NT2/D1 (cell line): ENCODE data around the gene NPAS2.
A peak's percentile ranks its signal among the peaks of the same experiment; 100 is the strongest.

ENCODE experiments used
- DNase-seq: peaks from one replicate; pipeline ENCODE4 v3.0.0-alpha.2; 2011; ENCODE audit warnings: low read depth, low spot score
- H3K27me3 ChIP-seq: 2 replicates; pipeline ENCODE4 v1.6.0; 2011; ENCODE audit warnings: mild to moderate bottlenecking; ENCODE audit not compliant: insufficient read length, insufficient read depth
- H3K36me3 ChIP-seq: 2 replicates; pipeline ENCODE4 v1.6.1; 2011; ENCODE audit warnings: mild to moderate bottlenecking, low read length, mixed read lengths; ENCODE audit not compliant: insufficient read depth, insufficient read length
- H3K4me1 ChIP-seq: 2 replicates; pipeline ENCODE4 v1.5.1; 2011; ENCODE audit not compliant: insufficient read depth, insufficient read length
- H3K4me3 ChIP-seq: 2 replicates; pipeline ENCODE4 v1.5.1; 2011; ENCODE audit warnings: low read depth; ENCODE audit not compliant: insufficient read length
- H3K9ac ChIP-seq: 2 replicates; pipeline ENCODE4 v1.6.0; 2011; ENCODE audit warnings: low read depth; ENCODE audit not compliant: insufficient read length
- H3K9me3 ChIP-seq: 2 replicates; pipeline ENCODE4 v1.5.1; 2011; ENCODE audit warnings: mild to moderate bottlenecking, low read length; ENCODE audit not compliant: insufficient read depth
- SUZ12 ChIP-seq: IDR thresholded peaks from 2 replicates; pipeline ENCODE4 v1.6.1; 2011; ENCODE audit not compliant: insufficient read length, insufficient read depth; ENCODE audit errors: extremely low read depth
- YY1 ChIP-seq: IDR thresholded peaks from 2 replicates; pipeline ENCODE4 v1.6.1; 2011; ENCODE audit not compliant: insufficient read length, insufficient read depth
- ZNF274 ChIP-seq: IDR thresholded peaks from 2 replicates; pipeline ENCODE4 v1.6.1; 2011; ENCODE audit warnings: mild to moderate bottlenecking, low read depth, low read length

Gene NPAS2

DNA sequence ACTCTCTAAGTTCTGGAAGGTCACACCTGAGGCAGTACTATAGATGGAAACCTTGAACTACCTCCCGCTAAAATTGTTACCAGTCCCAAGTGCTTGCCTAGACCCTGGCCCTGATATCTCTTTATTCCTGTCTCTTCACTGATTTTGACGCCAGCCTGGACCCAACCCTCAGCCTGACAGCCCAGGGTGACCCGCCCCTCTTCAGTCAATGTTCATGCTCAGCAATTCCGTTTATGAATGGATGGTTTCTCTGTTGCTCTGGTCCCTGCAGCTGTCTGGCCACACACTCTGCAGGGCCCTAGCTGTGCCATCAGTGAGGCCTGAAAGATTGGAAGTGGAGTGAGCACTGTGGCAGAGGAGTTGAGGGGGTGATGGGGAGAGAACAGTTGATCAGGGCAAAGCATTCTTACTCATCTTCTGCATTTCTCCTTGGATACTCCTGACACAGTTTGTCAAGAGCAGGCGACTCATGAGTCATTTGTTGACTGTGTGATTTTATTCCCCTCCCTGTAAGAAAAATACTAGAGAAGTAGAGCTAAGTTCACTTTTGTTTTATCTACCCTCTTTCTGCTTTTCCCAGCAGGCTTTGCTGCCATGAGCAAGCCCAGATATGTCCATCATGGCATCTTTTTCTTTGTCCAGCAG, 46.0 kb downstream of the NPAS2 start:
- Histone ChIP-seq H3K4me3 (no peak overlapping the region), H3K9ac (no peak overlapping the region), H3K36me3 (no peaks in the 10 kb centered on the region), H3K9me3 (peaks cover 15% of the 10 kb centered on the region), H3K27me3 (no peaks in the 10 kb centered on the region), H3K4me1 (no peaks in the 10 kb centered on the region)
- TF ChIP-seq SUZ12 (no peak), ZNF274 (no peak), YY1 (no peak)
- no peak for DNase-seq

DNA sequence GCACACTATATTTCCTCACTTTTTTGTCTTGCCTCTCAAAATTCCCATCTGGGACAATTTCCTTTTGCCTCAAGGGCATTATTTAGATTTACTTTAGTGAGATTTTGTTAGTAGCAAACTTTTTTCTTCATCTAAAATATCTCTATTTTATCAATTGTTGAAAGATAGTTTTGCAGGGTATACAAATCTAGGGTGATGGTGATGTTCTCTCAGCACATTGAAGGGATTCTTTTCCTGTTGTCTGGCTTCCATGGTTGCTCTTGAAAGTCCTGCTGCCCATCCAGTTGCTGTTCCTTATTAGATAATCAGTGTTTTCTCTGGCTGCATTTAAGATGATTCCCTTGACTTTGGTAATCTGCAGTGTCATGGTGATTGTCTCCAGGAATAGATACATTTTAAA, 48.1 kb downstream of the NPAS2 start:
- H3K4me1 ChIP-seq: no peaks in the 10 kb centered on the region
- H3K9me3 ChIP-seq: peaks cover 15% of the 10 kb centered on the region
- H3K36me3 ChIP-seq: no peaks in the 10 kb centered on the region
- TF ChIP-seq ZNF274 (no peak), YY1 (no peak), SUZ12 (no peak)
- H3K4me3 ChIP-seq: no peak overlapping the region
- no peak for DNase-seq
- no peaks in the 10 kb centered on the region for H3K27me3 ChIP-seq
- H3K9ac ChIP-seq: no peak overlapping the region

DNA sequence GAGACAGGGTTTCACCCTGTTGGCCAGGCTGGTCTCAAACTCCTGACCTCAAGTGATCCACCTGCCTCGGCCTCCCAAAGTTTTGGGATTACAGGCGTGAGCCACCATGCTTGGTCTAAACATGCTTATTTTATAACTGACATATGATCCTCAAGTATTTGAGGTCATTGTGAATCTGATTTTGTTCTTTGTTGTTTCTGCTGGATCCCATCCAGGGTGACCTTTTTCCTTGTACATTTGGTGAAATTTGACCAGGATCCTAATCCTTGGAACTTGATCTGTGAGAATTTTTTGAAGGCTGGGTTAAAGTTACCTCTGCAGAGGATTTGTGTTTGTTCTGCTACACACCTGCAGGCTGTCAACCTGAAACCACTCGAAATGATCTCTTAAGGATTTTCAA, 49.2 kb downstream of the NPAS2 start:
- peaks cover 15% of the 10 kb centered on the region for H3K9me3 ChIP-seq
- TF ChIP-seq ZNF274 (no peak), SUZ12 (no peak), YY1 (no peak)

DNA sequence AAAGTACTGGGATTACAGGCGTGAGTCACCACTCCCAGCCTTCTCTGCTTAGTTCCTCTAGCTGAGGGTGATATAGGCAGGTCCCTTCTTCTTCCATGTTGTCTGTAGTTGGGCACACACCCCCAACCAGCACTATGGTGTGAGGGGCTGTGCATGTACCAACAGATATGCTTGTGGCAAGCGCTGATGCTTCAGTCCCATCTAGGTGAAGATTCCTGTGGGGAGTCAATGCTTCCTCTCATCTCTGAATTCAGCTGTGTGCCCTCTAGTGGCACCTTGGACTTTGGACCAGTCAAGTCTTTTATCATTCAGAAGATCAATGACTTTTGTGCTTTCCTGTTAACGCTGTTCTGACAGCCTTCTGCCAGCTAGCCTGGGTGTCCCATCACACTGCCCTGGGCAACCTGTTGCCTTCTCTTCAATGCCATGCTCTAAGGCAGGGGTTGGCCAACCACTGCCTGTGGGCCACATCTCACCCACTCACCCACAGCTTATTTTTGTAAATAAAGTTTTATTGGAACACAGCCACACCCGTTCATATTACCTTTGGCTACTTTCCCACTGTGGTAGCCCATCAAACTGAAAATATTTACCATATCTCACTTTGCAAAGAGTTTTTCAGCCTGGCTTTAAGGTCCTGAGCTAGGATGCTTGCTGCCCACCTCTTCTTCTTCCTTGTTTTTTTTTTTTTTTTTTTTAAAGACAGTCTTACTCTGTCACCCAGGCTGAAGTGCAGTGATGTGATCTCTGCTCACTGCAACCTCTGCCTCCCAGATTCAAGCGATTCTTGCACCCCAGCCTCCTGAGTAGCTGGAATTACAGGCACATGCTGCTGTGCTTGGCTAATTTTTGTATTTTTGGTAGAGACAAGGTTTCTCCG, 51.0 kb downstream of the NPAS2 start:
- no peak overlapping the region for H3K9ac ChIP-seq
- no peak for TF ChIP-seq ZNF274
- no peak for TF ChIP-seq YY1
- TF ChIP-seq SUZ12: no peak
- peak; percentile 40 for DNase-seq
- no peaks in the 10 kb centered on the region for H3K36me3 ChIP-seq
- H3K4me3 ChIP-seq: no peak overlapping the region
- no peaks in the 10 kb centered on the region for H3K27me3 ChIP-seq
- H3K9me3 ChIP-seq: peaks cover 15% of the 10 kb centered on the region
- H3K4me1 ChIP-seq: peaks cover 1% of the 10 kb centered on the region

More for the DNA sequence above, 49.2 kb downstream of the NPAS2 start:
- Histone ChIP-seq H3K27me3 (no peaks in the 10 kb centered on the region), H3K4me3 (no peak overlapping the region), H3K9ac (no peak overlapping the region), H3K4me1 (no peaks in the 10 kb centered on the region), H3K36me3 (no peaks in the 10 kb centered on the region)
- no peak for DNase-seq

DNA sequence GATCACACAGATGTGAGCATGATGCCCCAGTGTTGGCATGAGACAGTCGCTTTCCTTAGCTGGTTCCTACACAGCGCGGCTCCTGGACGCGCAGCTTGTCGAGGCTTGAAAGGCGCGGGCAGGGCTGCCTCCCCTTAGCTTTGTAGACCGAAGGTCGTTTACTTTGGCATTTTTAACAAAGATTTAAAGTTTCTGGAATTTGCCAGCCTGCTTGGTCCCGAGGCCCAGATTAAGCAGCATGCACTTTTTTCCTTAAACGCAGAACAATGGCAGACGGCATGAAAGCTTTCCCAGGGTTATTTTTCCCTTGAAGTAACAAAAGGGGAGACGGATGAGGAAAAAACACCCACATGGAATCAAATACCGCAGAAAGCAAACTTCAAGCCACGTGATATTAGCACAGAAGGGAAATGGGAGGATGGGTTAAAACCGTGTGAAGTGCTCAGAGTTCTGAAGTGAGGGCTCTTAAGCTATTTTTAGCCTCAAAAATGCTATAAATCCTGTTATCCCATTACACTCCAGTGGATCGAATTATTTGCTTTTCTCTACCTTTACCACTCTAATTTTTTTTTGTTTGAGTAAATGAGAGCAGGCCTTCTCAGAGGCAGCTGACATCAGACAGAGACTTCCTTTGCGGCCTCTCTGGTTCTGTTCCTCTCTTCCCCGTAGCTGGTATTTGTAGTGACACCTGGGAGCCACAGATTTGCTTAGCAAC, 55.7 kb downstream of the NPAS2 start:
- no peak overlapping the region for H3K4me3 ChIP-seq
- H3K36me3 ChIP-seq: no peaks in the 10 kb centered on the region
- peaks cover 7% of the 10 kb centered on the region for H3K4me1 ChIP-seq
- DNase-seq: no peak
- H3K9me3 ChIP-seq: no peaks in the 10 kb centered on the region
- no peaks in the 10 kb centered on the region for H3K27me3 ChIP-seq
- no peak overlapping the region for H3K9ac ChIP-seq
- TF ChIP-seq SUZ12 (no peak), ZNF274 (no peak), YY1 (no peak)

DNA sequence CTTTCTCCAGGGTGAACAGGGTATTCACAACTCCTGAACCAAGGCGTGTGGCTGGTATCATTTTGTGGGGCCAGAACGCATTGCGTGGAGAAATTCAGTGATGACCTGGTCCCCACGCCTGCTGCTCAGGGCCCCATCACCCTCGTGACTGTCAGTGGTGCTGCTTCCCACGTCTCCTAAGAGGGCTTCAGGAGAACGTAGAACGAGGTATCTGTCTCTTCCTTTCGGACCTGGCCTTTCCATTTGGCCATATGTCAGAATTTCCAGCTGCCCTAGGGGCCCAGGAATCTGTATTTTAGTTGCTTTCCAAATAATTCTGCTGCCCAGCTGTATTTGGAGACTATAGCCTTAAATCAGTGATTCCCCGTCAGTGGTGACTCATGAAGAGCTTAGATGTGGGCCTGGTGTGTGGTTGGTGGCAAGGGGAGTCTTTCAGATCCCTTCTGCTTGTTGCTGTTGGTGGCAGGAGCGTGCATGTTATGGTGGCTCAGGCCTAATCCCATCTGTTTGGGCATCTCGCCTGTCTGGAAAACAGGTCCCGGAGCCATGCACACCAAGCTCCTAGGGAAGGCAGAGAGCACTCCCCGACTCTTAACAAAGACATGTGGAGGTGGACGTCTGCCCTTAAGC, 56.4 kb downstream of the NPAS2 start:
- no peaks in the 10 kb centered on the region for H3K27me3 ChIP-seq
- H3K4me3 ChIP-seq: no peak overlapping the region
- peaks cover 10% of the 10 kb centered on the region for H3K4me1 ChIP-seq
- no peaks in the 10 kb centered on the region for H3K36me3 ChIP-seq
- H3K9me3 ChIP-seq: no peaks in the 10 kb centered on the region
- H3K9ac ChIP-seq: no peak overlapping the region
- DNase-seq: no peak
- TF ChIP-seq ZNF274 (no peak), YY1 (no peak), SUZ12 (no peak)
